CD14-positive monocyte (primary cell): ENCODE data around the gene SLC9A9. TPM values are rescaled to one million over a fixed set of nuclear protein-coding genes. Genes with fewer than 3 reads are reported as not detected.

Source experiments
- DNase-seq, 3 donors: peaks; one replicate each; pipeline ENCODE4 v3.0.0-alpha.2; 2011 to 2022
- H2AFZ ChIP-seq: 2 replicates; pipeline ENCODE4 v1.6.0; 2012; ENCODE audit warnings: mild to moderate bottlenecking, low read depth, low read length, inconsistent platforms; ENCODE audit not compliant: insufficient read depth, poor library complexity, severe bottlenecking
- H3K27ac ChIP-seq, 2 donors: 1 replicate in 1 of 2; 2 replicates in 1 of 2; pipeline ENCODE4 v1.5.1; 2012 to 2013; ENCODE audit warnings: low read length in 2 of 2, control low read depth in 1 of 2, inconsistent platforms in 1 of 2, low read depth in 1 of 2, mild to moderate bottlenecking in 1 of 2
- H3K27me3 ChIP-seq, 2 donors: one replicate each; pipeline versions ENCODE4 v1.6.0 to v1.6.1; 2011 to 2013; ENCODE audit warnings: low read length in 2 of 2; ENCODE audit not compliant: control insufficient read depth in 2 of 2, insufficient read depth in 2 of 2
- H3K36me3 ChIP-seq, 2 donors: replicated peaks in 1 of 2; 1 replicate in 1 of 2; 2 replicates in 1 of 2; pipeline versions ENCODE4 v1.5.1 to v1.6.1; 2012 to 2013; ENCODE audit warnings: low read length in 2 of 2, control low read depth in 1 of 2, inconsistent platforms in 1 of 2, mild to moderate bottlenecking in 1 of 2; ENCODE audit not compliant: insufficient read depth in 2 of 2, control insufficient read depth in 1 of 2
- H3K4me1 ChIP-seq, 2 donors: 1 replicate in 1 of 2; 2 replicates in 1 of 2; pipeline versions ENCODE4 v1.5.1 to v1.6.1; 2012 to 2013; ENCODE audit warnings: low read length in 2 of 2, control low read depth in 1 of 2, inconsistent platforms in 1 of 2, mild to moderate bottlenecking in 1 of 2, moderate library complexity in 1 of 2; ENCODE audit not compliant: insufficient read depth in 2 of 2, control insufficient read depth in 1 of 2
- H3K4me2 ChIP-seq: replicated peaks from 2 replicates; pipeline ENCODE3; 2012; ENCODE audit warnings: low read length, moderate library complexity, mild to moderate bottlenecking; ENCODE audit not compliant: poor library complexity, severe bottlenecking; ENCODE audit errors: extremely low read depth
- H3K4me3 ChIP-seq, 3 experiments: fragments of 200-600 bp in 1 of 3; sonication (generic) in 1 of 3; replicated peaks in 1 of 3; 1 replicate in 2 of 3; 2 replicates in 1 of 3; pipeline ENCODE4 v1.5.1; 2011 to 2013; ENCODE audit warnings: low read length in 3 of 3, mild to moderate bottlenecking in 3 of 3, control low read depth in 2 of 3, low read depth in 2 of 3, inconsistent platforms in 1 of 3, moderate library complexity in 1 of 3
- H3K79me2 ChIP-seq: 2 replicates; pipeline ENCODE4 v1.6.0; 2012; ENCODE audit warnings: mild to moderate bottlenecking, control low read depth, inconsistent platforms, low read length, moderate library complexity; ENCODE audit not compliant: insufficient read depth
- H3K9ac ChIP-seq: 2 replicates; pipeline ENCODE4 v1.6.0; 2017; ENCODE audit warnings: low read length, mild to moderate bottlenecking; ENCODE audit not compliant: insufficient read depth, poor library complexity, severe bottlenecking
- H3K9me3 ChIP-seq, 2 donors: replicated peaks in 1 of 2; 1 replicate in 1 of 2; 2 replicates in 1 of 2; pipeline versions ENCODE4 v1.5.1 to v1.6.1; 2012 to 2013; ENCODE audit warnings: low read length in 2 of 2, control low read depth in 1 of 2; ENCODE audit not compliant: control insufficient read depth in 1 of 2, insufficient read depth in 1 of 2
- H4K20me1 ChIP-seq: 2 replicates; pipeline ENCODE4 v1.6.0; 2012; ENCODE audit warnings: mild to moderate bottlenecking, low read length, control low read depth, moderate library complexity; ENCODE audit not compliant: insufficient read depth
- H3K27ac Mint-ChIP-seq, 7 donors: one replicate each; pipeline ENCODE4 v1.8.0; 2020; ENCODE audit warnings: mild to moderate bottlenecking in 7 of 7, mixed read lengths in 7 of 7, moderate library complexity in 6 of 7, inconsistent platforms in 2 of 7
- H3K27me3 Mint-ChIP-seq, 3 donors: one replicate each; pipeline ENCODE4 v1.8.0; 2021 to 2022; ENCODE audit warnings: low read depth in 3 of 3, mild to moderate bottlenecking in 3 of 3, mixed read lengths in 3 of 3, moderate library complexity in 3 of 3, inconsistent platforms in 1 of 3
- H3K36me3 Mint-ChIP-seq, 2 donors: one replicate each; pipeline ENCODE4 v1.8.0; 2020; ENCODE audit warnings: mixed read lengths in 2 of 2, inconsistent platforms in 1 of 2, mild to moderate bottlenecking in 1 of 2
- H3K4me1 Mint-ChIP-seq: one replicate; pipeline ENCODE4 v1.8.0; 2020; ENCODE audit warnings: mild to moderate bottlenecking, mixed read lengths
- H3K4me3 Mint-ChIP-seq, 2 donors: one replicate each; pipeline ENCODE4 v1.8.0; 2020; ENCODE audit warnings: mild to moderate bottlenecking in 2 of 2, mixed read lengths in 2 of 2, moderate library complexity in 1 of 2
- H3K9me3 Mint-ChIP-seq, 7 donors: one replicate each; pipeline ENCODE4 v1.8.0; 2020 to 2022; ENCODE audit warnings: mixed read lengths in 7 of 7, mild to moderate bottlenecking in 6 of 7, moderate library complexity in 6 of 7, inconsistent platforms in 2 of 7
- CTCF ChIP-seq: fragments of 200-600 bp; IDR thresholded peaks from one replicate; pipeline ENCODE4 v1.8.0; 2022; ENCODE audit warnings: antibody characterized with exemption, mild to moderate bottlenecking
- WGBS: methylation state at CpG from one replicate; pipeline ENCODE4 v1.1.5; 2013; ENCODE audit warnings: missing lambda C conversion rate; ENCODE audit not compliant: insufficient coverage; 5-methylcytosine and 5-hydroxymethylcytosine counted together
- intact Hi-C, 2 donors: fragments of 100-400 bp; cut with micrococcal nuclease; formaldehyde crosslinking; loops; one replicate each; pipeline versions ENCODE4 v1.15.0 to v1.15.1; 2023
- polyA plus RNA-seq, 3 donors: library from polyadenylated mRNA; depleted of rRNA in 1 of 3; unstranded in 2 of 3; stranded (reverse) in 1 of 3; fragments of 300-500 nt in 2 of 3; fragments of >200 nt in 1 of 3; fragmentation: Illumina TruSeq in 2 of 3; gene quantifications; 1 replicate in 2 of 3; 2 replicates in 1 of 3; pipeline ENCODE4 v1.2.3, GENCODE V29; 2012 to 2021

SLC9A9 gene
- polyA plus RNA-seq, 3 donors = 14.1 to 32.8 (median 27.0) TPM

GRCh38 chr3:143329567-143330211, 518.6 kb downstream of the SLC9A9 start:
- Mint-ChIP-seq H3K27me3 (peaks cover 9 to 15% (median 15%) of the 10 kb centered on the region in 3 donors), H3K27ac (peak overlapping the region in 1 of 7 donors; percentile 50), H3K36me3 (peaks cover 5 to 14% of the 10 kb centered on the region in 2 donors), H3K4me1 (peaks cover 33% of the 10 kb centered on the region), H3K4me3 (peak overlapping the region in 1 of 2 donors; percentile 54), H3K9me3 (peaks cover 0 to 2% (median 0%) of the 10 kb centered on the region in 7 donors)
- H4K20me1 ChIP-seq = no peaks in the 10 kb centered on the region
- H3K27me3 ChIP-seq = peaks cover 4 to 6% of the 10 kb centered on the region in 2 donors
- intact Hi-C loops = no loop called here
- no peak overlapping the region for H3K9ac ChIP-seq
- peak; percentile 7 to 30 (median 17) for DNase-seq
- no peak overlapping the region for H2AFZ ChIP-seq
- no peaks in the 10 kb centered on the region for H3K36me3 ChIP-seq
- peak overlapping the region; percentile 14 for H3K4me2 ChIP-seq
- no peak overlapping the region for H3K4me3 ChIP-seq
- no peaks in the 10 kb centered on the region for H3K79me2 ChIP-seq
- TF ChIP-seq CTCF = no peak
- H3K4me1 ChIP-seq = peaks cover 25 to 28% of the 10 kb centered on the region in 2 donors
- WGBS = 33% methylated on average over 12 of the region's 19 CpGs
- no peaks in the 10 kb centered on the region for H3K9me3 ChIP-seq
- no peak overlapping the region for H3K27ac ChIP-seq

DNA sequence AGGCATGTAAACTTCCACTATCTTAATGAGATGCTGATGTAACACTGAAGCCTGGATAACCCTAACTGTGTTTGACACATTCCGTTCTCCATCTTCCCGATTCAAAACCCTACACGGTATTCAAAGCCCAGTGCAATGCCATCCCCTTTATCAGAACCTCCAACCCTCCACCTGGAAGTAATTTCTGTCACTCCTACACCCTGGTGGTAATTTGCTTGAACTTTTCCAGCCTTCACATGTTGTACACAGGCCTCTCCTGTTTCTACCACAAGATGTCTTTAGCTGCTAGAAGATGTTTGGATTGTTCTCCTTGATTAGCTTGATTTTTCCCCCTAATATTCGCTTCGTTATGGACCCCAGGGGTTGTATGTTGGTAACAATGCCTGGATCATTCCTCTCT, 519.8 kb downstream of the SLC9A9 start:
- Mint-ChIP-seq H3K36me3 (peaks cover 5 to 14% of the 10 kb centered on the region in 2 donors), H3K9me3 (peaks cover 0 to 5% (median under 1%) of the 10 kb centered on the region in 7 donors), H3K4me3 (peak overlapping the region in 1 of 2 donors; percentile 19), H3K27me3 (peaks cover 9 to 15% (median 15%) of the 10 kb centered on the region in 3 donors), H3K27ac (peak overlapping the region in 2 of 7 donors; percentile 7 to 63), H3K4me1 (peaks cover 40% of the 10 kb centered on the region)
- Histone ChIP-seq H3K9ac (no peak overlapping the region), H3K79me2 (no peaks in the 10 kb centered on the region), H3K27me3 (peaks cover 4 to 6% of the 10 kb centered on the region in 2 donors), H4K20me1 (no peaks in the 10 kb centered on the region), H2AFZ (no peak overlapping the region), H3K4me2 (no peak overlapping the region), H3K4me1 (peaks cover 33 to 38% of the 10 kb centered on the region in 2 donors), H3K36me3 (no peaks in the 10 kb centered on the region), H3K4me3 (no peak overlapping the region), H3K9me3 (peaks cover 0 to 4% of the 10 kb centered on the region in 2 donors), H3K27ac (no peak overlapping the region)
- intact Hi-C loops = no loop called here
- no peak for DNase-seq
- WGBS = 100% methylated on average over 1 of the region's 5 CpGs
- TF ChIP-seq CTCF = no peak
